NCI-H1930 (cell line): Measurements from ENCODE around the gene GFRA1.

ENCODE experiments used
- DNase-seq, 2 experiments: peaks; one replicate each; lab custom pipeline; 2025; lab: John Stamatoyannopoulos, UW

GFRA1 gene

DNA sequence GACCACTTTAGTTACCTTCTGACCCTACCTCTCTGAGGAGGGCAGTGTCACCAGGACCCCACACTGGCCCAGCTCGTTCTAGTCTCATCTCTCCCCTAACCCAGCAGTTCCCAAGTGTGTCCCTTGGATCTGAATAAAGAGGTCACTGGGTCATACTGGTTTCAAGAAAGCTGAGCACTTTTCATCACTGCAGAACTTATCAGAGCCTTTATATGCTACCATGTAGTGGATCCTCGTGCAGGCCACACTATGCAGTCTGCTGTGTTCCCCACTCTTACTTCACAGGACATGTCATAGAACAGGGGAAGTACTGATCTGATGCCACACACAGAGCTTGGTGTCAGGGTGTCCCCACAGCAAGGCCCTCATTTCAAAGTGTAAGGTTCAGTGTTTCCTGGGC lies 113.8 kb downstream of the GFRA1 start:
- DNase-seq, result no peak

DNA sequence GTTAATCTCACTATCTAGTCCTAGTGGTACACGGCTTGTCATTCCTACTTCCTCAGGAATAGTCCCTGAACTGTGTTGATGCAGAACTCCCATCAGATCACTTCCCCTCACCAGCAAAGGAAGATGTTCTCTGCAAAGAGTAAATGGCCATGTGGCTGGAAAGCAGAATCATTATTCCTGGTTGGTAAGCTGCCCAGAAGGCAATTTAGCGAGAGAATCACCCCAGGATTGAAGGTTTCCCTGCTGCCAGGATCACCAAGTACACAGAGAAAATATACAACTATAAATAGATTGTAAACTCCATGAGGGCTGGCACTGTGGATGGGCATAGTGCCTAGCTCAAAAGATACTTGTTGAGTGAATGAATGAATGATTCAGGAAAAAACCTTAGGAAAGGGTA lies 115.0 kb downstream of the GFRA1 start:
- DNase-seq, result no peak

DNA sequence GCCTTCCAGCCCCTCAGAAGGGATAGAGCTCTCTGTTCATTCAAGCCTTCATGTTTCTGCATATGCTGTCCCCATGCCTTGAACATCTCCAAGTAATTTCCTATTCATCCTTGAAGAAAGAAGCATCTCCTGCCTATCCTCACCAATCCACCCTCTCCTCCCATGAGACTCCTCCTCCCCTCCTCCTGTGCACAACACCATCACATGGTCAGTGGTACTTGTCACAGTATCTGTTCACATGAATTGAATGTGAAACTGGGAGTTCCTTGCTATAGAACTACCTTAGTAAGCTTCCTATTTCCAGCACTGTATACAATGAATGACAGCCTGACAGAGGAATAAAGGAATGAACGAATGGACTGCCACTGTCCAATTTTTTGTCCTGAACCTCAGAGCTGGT lies 115.5 kb downstream of the GFRA1 start:
- no peak for DNase-seq

DNA sequence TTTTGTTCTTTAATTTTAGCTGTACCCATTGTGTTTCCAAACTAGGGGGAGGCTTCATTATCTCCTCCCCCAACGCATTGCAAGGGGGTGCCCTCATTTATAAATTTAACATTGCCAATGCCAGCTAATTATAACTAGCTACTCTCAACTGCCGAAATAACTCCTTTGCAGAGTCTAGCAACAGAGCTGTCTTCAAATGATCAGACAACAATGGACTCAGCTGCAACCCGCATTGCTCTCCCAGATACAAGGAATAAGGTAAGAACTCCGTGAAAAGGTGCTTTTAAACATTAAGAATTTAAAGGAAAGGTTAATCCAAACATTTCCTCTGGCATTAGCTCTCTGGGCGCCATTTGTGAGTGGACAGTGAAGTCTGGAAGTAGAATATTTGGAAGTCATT lies 116.2 kb downstream of the GFRA1 start:
- no peak for DNase-seq

DNA sequence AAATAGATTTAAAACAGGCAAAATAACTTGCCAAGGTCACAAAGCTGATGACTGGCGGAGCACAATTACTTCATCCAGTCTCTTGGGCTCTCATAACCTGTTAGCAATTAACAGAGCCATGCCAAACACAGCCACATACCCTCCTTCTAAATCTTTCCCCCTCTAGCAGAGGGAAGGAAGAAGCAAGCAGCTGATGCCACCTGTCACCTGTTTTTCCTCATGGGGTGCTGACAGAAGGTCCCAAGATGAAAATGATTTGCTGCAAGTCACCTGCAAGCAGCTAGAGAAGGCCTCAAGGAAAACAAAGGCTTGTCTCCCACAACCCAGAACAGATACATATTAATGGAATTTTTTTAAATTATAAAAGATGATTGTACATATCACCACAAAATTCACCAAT lies 117.8 kb downstream of the GFRA1 start:
- no peak for DNase-seq

DNA sequence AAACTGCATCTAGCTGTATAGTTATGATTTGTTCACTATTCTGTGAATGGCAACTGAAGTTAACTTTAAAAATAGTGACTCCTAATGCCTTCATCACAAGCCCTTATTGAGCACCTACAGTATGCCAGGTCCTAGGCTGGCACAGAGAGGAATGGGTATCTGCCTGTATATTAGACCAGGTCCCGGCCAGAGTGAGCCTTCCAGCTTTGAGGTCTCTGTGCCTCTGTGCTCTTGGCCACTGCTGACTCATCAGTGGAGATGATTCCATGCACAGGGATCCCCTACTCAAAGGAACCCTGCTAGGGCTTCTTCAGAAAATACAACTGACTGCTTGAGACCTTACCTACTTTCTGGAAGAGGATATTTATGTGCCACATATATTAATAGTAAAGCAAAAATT lies 118.4 kb downstream of the GFRA1 start:
- no peak for DNase-seq

DNA sequence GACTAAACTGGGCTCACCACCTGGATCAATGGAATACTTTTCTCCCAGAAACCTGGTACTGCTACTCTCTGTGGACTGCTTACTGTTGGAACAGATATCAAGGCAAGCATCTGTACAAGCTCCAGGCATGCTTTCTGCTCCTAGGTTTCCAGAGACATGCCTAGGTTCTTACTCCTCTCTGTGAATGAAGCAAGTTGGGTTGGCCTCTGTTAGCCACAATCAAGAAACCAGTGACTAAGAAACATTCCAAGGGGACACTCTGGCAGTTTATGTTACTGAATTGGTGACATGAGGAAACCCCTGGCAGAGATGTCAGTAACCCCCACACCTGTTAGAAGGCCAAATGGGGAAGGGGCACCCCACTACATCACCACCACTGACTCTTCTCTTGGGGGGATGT lies 121.9 kb downstream of the GFRA1 start:
- DNase-seq, result no peak

DNA sequence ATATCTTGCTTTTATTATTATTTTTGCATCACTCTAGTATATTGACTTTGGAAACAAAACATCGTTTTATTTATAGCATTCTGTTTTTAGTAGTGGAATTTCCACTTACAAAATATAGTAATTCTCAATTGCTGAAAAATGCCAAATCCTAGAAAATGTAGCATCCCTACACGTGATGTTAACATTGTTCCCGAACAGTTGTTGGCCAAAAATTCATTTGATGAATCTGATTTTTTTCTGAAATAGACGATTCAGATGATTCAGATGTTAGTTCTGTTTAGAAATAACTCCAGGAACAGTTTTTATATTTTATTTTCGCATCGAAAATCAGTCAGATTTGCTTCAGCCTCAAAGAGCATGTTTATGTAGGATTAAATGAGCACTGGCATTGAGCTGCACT lies 122.4 kb downstream of the GFRA1 start:
- DNase-seq, result no peak

DNA sequence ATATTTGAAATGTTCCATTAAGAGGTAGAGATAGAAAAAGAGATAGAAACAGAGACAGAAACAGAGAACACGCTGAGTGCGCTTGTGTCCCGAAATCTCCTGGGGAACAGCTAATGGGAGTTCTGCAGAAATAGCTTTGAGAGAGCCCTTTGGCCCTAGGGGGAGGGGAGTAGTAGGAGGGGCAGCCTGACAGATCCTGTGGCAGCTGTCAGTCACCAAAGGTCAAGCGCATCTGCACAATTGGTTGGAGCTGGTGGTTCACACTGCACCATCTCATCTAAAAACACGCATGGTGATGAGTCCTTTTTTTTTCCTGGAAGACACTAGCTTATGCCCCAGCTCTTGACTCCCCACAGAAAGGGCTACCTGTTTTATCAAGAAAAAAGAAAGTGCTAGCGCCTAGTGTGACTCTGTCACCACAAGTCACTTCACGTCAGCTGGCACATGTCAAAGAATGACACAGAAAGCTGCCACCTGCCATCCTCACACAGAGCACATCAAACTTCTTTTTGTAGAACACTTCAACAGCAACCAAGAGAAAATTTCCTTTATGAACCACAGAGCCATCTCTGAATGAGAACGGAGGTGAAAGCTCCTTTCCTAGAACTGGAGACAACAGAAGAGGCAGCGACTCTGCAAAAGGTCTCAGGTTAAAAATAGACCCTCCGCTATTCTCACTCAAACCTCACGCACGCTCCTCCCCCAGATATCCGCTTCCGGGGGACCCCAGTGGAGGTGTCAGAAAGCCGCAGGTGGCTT lies 125.7 kb downstream of the GFRA1 start:
- no peak for DNase-seq

DNA sequence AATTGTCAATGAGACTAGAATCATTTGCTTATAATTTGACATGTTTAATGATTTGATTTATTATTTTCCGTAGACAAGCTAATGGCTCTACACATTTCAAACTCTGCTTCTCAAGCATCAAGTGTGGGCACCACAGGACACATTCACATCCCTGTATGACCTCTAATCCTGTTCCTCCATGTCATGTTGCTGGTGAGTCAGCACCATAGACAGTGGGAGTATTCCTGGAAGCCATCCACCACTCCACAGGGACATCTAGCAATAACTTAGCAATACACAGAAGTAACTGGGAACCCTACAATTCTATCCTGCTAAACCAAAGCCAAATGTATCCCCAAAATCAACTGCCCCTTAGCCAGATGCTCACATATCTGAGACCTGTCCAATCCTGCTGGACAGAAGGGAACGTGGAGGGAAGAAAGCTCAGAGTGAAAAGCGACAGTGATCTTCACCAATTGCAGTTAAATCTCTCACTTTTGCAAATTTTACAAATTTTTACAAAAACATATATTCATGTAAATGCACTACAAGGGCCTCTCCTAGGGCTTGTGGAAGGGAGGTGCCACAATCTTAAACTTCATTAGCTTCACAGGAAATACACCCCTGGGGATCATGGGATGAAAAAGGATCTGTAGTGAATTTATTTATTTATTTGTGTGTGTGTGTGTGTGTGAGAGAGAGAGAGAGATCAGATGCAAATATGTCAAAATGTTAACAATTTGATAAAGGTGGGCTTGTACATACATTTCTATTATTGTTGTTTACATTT lies 126.5 kb downstream of the GFRA1 start:
- no peak for DNase-seq

DNA sequence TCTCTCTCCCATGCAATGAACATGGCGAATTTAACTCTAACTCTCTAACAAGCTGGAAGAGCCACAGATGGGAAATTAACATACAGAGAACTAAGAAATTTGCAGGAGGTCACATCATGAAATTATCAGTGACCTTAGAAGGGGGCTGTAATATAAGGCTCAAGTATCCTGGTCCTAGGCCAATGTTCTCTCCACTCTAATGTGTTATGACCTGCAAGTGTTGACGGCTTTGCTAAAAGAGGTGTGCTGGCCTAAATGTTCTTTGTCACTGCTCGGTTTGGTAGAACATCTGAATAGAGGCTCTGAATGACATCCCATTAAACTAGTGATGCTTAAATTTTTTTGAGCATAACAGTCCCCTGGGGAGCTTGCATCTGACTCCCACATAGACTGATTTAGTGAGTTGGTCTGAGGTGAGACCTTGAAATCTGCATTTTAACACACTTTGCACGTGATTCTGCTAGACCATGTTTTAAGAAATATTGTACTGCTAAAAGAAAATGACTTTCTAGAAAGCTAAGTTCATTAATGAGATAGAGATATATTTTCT lies 129.3 kb downstream of the GFRA1 start:
- DNase-seq, result no peak

DNA sequence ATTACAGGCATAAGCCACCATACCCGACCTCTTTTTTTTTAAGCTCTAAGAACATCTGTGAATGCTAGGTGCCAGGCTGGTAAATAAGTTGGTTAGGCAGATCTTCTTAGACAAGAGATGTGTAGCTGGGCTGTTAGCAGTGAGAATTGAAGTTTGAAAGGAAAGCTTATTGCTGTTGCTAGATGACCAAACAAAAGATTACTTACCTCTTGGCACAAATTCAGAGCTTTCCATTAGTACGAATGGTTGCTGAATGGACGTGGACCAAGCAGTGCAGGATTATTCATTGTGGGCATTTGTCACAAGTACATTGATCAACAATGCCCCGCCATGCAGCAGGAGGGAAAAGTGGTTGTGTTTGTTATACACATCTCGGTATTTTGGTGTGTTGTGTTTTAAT lies 131.2 kb downstream of the GFRA1 start:
- no peak for DNase-seq

DNA sequence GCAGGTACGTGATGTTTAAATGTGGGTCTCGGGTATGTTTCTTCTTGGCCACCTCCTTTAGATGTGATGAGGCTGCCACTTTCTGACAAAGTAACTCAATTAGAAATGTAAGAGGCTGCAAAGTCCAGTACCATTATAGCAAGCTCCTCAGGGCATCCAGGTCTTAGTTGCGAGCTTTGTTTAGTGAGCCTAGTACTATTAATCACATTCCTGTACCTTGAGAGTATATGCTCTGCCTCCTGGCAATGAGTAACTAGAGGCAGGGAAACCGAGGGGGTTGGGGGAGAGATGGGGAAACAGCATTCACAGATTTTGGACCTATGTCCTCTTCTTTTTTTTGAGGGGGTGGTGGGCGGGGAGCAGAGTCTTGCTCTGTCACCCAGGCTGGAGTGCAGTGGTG lies 131.8 kb downstream of the GFRA1 start:
- DNase-seq, result no peak

DNA sequence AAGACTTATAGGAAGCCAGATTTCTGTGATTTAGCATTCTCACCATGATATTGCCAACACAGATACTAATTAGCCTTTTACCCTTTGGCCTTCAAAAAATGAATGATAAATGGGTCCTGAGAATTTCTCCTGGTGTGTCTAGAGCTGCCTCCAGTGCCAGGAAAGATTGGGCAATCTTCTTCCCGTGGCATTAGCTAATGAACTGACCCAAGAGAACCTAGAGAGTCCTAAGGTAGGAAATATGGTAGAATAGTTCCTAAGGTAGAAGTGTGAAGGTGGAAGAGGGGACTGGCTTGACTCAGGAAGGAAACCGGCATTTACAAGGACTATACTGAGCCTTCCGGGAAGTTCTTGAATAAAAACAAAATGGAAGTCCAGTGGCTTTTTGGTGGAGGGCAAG lies 133.1 kb downstream of the GFRA1 start:
- no peak for DNase-seq

DNA sequence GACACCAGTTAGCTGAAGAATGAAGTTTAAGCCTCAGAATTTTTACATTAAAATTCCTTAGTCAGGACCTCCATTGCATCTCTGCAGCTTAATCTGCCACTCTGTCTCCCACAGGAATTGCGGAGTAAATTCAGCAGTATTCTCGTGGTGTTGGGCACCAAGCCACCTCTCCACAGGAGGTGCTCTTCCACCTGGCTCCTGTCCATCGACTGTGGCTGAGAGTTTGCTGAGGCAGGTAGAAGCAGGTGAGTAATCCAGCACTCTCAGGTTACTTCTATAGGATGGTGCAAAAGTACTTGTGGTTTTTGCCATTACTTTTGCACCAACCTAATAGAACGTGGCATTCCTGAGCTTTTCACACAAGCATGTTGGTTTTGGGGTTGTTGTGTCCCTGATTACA lies 134.1 kb downstream of the GFRA1 start:
- peak; percentile 25 to 39 for DNase-seq

DNA sequence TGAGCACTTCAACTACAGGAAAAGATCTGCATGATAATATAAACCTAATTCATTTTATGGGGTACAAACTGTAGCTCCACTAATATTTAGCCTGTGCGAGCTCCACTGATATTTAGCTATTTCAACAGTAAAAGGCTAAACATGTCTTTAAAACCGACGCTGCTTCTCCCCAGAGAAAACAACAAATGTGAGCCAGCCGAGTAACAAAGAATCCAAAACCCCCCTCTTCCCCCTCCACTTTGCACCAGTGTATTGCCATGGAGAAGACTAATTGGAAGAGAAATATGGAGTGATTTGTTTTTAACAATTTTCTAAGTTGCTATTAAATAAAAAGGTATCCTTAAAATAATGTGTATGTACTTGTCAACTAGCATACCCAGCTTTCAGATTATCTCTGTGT lies 136.7 kb downstream of the GFRA1 start:
- DNase-seq, result no peak

DNA sequence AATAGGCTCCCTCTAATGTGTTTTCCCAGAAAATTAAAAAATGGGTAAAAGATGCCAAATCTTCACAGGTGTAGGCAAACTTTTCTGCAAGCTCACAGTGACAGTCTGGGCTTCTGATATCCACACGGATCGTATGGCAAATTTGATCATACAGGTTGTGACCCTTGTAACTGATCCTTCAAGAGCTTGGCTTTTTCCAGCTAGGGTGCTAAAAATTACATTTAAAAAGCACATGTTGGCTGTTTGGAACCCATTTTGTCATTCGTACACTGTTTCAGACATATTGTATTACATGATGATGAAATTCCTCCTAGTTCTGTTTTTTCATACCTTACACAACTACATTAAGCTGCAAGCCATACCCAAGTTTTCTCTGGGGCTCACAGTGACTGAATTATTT lies 138.7 kb downstream of the GFRA1 start:
- DNase-seq, result no peak

DNA sequence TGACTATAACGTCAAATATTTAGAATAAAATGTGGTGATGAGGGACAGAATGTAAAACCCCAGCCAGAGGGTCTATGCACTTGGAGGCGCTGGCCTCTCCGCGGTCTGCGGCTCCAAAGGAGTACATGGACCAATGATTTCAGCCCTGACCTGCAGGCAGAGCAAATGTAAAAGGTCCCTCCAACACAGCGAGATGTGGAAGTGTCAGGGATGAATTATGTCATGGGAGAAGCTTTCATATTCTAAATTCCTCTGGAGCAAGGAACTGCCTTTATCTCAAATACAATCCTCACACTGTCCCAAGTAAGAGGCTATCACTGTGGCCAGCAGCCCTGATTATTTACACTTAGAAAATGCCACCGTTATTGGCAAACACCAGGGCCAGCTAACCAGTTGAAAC lies 139.4 kb downstream of the GFRA1 start:
- no peak for DNase-seq

DNA sequence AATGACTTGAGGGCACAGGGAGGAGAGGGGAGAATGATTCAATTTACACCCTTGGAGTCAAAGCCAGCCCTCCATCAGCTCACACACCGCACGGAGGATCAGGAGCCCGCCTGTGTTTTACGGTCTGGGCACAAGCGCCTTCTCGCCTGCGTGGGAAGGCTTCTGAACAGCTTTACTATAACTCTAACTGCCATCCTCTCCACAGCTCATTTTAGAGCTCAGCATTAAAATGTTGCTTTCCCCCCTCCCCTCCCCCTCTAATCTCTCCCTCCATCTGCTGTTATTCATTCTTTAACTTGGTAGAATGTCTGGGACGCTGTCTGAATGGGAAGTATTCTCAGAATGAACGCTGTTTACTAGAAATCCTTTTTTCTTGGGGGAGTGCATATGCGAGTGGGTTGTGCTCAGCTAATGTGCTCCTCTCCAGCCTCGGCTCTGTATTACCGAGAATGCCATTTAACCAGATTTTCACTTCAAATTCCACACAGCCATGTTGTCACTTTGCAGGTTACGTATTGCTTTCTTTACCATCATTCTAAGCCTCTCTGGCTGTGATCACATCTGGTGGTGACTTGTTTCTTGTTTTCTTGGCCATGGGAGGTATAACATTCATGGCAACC lies 140.1 kb downstream of the GFRA1 start:
- no peak for DNase-seq

DNA sequence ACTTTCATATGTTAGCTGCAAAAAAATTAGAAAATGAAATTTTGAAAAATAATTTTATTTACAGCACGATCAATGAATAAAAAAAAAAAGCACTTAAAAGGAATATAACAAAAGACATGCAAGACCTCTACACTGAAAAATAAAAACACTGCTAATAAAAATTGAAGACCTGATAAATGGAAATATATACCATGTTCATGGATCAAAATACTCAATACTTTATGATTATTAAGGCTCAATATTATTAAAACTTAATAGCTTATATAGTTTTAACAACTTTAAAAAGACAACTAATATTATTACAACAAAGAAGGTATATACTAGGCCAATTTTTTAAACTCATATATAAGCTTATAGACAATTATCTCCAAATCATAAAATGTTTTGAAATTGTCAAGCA lies 143.0 kb downstream of the GFRA1 start:
- DNase-seq, result no peak

DNA sequence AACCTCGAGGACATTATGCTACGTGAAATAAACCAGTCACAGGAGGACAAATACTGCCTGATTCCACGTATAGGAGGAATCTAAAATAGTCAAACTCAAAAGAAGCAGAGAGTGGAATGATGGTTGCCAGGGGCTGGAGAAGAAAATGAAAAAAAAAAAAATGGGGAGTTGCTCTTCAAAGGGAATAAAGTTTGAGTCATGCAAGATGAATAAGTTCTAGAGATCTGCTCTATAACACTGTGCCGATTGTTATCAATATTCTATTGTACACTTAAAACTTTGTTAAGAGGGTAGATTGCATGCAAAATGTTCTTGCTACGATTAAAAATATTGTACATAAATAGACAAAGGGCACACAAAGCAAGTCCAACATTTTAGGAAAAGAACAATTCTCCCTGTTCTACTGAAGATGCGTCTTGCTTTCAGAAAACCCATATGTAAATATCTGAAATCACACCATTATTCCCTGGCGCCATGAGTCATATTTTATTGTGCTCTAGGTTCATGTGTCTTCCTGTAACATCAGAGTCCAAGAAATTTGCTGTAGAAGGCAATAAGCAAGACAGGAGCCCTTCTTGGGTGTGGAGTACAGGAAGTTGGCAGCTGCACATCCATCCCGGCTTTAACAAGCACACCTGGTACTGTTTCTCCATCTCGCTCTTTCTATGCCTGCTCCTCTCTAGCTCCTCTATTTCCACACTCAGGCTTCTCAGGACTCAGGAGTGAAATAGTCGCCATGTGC lies 145.9 kb downstream of the GFRA1 start:
- DNase-seq, result no peak

DNA sequence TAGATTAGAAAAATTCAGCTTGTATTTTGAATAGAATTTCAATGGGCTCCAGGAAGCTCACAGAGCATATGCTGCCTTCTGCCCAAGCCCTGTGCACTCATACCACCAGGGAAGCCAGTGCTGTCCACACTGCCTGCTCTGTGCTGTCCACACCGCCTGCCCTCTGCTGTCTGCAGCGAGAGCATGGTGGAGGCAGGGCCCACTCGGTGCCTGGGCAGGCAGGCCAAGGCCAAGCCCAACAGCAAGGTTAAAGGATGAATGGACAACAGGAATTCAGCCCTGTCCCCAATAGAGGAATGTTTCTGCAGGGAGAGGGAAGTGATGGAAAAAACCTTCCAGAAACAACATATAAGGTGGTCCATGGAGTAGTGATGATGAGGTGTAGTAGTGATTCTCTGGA lies 146.8 kb downstream of the GFRA1 start:
- no peak for DNase-seq
